GM18507 (cell line): ENCODE results near the gene EVA1A.

Source experiments
- DNase-seq: peaks from one replicate; pipeline ENCODE4 v3.0.0; 2011; ENCODE audit warnings: low read depth; ENCODE audit not compliant: insufficient read length; ENCODE audit errors: extremely low spot score
- FAIRE-seq: peaks from 2 replicates; lab custom pipeline; 2011; peaks lifted over from hg19 to GRCh38; lab: Jason Lieb, UNC

Gene EVA1A

DNA sequence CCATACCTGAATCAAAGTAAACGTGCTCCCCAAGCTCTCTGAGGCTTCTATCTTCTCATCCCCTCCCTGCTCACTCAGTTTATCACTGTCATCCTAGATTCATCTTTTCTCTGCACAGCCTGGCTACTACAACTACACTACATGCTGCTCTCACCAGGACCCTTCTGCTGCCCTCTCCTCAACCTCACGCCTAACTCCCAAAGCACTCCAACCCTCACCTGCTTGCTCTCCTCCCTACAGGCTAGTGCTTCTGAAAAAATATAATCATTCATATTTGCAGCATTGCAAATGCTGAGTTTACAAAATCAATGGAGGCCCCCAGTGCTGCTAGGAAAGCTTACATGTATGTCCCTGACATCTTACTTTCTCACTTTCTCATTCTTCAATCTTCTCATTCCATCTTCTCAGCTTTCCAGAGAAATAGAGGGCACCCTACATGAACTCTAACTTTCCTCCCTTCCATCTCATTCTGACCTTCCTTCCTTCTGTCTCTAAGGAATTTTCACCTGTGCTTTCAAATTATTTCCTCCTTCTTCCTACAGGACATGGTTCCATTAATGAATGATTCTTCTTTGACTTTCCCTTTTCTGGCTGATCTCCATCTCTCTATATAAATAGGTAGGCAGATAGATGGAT is 36.3 kb downstream of the EVA1A start:
- no peak for DNase-seq
- no peak for FAIRE-seq

DNA sequence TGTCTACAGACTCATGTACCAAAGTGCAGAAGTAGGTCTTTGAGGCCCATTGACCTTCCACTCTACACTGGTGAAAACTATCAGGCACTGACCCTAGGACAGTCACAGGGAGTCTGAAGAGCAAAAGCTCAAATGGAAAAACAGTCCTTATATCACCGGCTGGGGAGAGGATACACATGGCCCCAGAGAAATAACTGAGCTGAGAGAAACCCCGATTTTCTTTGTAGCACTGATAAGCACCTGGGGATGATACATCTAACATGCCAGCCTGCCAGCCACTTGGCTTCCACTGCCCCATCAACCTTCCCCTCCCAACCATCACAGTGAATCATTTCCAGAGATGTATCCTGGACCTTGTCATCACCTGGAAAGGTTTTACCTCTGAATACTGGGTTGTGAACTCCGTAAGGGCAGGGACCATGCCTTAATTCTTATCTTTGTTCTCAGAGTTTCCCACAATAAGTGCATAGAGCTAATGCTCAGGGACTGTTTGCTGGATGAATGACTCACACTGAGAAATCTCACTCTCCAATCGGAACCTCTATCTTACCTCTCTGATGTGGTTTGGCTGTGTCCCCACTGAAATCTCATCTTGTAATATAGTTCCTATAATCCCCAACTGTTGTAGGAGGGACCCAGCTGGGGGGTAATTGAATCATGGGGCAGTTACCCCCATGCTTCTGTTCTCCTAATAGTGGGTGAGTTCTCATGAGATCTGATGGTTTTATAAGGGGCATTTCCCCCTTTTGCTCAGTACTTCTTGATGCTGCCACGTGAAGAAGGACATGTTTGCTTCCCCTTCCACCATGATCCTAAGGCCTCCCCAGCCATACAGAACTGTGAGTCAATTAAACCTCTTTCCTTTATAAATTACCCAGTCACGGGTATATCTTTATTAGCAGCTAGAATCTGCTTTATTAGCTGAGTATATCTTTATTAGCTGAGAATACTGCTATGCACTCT is 37.1 kb downstream of the EVA1A start:
- DNase-seq (no peak), FAIRE-seq (no peak)

DNA sequence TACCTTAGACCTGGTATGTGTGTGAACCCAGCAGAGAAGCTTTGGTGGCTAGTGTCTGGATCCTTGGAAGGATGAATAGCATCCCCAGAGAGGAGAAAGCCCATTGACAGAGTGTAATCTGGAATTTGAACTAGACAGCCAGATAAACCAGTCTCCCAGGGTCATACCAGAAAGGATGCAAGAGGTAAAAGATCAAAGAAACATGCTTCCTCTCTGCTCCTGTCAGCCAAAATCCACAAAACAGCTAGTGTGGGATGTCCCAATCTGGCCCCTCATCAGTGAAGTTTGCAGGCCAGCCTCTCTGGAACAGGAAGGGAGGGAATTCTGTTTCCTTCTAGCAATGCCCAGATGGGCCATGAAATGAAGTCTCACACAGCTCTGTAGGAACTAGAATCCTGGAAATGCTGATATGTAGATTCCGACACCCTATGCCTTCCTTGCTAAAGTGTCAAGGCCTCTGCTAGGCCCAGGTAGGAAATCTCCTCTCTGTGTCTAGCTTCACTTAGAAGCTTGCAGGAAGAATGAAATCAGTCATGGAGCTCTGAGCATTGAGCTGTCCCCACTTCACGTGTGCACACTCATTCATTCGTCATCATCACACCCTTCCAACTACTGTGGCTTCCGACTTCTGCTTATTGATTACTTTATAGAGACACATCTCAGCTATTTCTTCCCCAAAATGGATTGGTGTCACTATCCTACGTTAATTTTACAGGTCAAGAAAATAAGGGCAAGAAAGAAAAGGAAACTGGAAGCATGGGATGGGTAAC is 38.0 kb downstream of the EVA1A start:
- DNase-seq (no peak), FAIRE-seq (no peak)

DNA sequence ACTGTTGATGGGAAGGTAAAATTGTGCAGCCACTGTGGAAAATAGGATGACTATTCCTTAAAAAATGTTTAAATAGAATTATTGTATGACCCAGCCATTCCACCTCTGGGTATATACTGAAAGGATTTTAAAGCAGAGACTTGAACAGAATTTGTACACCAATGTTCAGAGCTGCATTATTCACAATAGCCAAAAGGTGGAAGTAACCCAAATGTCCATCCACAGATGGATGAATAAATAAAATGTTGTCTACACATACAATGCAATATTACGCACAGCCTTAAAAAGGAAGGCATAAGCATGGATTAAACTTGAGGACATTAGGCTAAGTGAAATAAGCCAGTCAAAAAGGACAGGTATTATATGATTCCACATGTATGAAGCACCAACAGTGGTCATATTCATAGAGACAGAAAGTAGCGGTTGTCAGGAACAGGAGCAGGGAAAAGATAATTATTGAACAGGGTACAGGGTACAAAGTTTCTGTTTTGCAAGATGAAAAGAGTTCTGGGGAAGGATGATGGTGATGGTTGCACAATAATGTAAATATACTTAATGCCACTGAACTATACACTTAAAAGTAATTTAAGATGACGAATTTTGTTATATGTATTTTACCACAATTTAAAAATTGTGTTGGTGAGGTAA is 39.4 kb downstream of the EVA1A start:
- FAIRE-seq (no peak), DNase-seq (no peak)

GRCh38 chr2:75519843-75520242 is 40.9 kb downstream of the EVA1A start:
- DNase-seq = no peak
- FAIRE-seq = no peak

DNA sequence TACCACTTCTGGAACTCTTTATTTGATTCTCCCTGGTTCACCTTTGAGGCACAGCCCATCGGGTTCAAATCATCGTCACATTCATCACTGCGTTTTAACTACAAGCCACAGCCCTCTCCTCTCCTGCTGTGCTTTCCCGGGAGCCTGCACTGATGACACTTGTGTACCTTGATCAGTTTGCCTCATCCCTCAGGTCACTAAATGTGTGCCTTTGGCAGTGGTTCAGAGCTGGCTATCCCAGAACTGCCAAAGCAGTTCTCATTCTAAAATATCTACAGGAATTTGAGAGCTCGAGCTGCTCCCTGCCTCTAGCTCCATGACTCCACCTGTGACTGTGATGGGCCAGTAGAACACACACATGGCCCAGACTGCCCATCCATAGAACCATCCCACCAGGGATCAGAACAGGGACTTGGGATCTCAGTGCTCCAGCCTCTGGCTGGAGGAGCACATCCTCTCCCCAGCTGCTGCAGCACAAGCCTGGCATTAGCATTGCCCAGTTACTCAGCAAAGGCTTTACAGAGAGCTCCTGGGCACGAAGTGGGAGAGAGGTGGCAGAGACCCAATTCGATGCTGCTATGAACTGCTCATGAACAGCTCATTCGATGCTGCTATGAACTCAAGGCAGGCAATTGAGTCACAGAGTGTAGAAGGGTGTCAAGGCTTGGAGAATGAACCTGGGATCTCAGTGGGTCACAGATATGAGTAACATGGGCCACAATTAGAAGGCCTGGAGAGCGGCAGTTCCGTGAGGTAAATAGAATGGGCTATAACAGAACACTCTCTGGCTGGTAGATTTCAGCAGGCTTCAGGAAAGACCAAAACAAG is 41.9 kb downstream of the EVA1A start:
- FAIRE-seq (no peak), DNase-seq (no peak)

DNA sequence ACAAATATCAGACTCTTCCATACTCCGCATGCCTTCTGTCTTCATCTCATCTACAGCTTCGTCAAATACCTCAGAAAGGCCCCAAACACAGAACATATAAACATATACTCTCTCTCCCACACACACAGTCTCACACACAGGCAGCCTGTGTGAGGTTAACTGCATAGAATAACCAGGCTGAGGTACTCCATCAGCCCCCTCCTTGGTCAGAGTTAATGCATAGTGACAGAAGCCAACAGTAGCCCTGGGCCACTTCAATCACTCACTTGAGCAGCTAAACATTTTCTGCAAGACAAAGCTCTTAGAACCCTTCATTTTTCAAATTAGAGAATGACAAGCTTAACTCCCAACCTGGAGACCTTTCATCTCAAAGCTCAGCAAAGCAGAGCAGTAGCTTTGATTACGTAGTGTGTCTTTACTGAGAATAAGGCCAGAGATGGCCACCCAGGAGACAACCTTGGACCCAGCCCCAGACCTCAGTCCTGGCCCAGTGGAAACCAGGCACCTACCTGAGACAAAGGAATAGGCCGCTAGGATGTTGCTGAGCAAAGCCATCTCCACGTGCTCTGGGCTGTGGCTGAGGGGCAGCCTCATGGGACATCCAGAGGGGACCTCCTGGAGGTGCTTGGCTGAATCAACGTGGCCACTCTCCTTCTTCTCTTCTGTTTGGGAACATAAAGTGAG is 43.0 kb downstream of the EVA1A start:
- DNase-seq (no peak), FAIRE-seq (no peak)

- FAIRE-seq (no peak), DNase-seq (no peak)
Measured at GRCh38 chr2:75516378-75517360, 44.1 kb downstream of the EVA1A start.

DNA sequence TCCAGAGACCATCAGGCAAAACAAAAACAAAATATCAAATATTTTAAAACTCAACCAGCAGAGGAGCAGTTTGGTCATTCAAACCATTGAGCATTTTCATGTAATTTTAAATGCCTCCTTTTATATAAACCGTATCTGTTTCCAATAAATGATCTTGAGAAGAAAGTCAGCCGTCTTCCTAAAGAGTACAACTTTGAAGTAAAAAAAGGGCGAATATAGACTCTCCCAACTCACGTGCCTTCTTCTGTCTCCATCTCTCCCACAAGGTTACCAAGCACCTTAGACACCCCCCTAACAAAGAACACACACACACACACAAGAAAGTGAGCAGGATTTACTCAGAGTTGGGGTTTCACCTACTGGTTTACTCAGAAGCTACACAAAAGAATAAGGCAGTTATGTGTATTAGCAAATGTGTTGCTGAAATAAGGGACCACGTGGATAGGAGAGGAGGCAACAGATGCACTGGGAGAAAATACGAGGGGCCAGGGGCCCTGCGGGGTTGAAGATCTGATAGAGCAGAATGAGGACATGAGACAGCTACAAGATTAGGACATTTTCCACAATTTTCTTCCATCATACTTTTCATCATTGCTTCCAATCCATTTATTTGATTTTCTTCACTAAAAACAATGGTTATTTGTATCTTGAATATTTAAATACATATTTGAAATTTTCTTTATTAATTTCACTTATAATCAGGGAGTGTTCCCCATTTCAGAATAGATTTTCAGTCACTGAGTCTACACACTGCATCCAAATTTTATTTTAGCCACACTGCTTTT is 45.0 kb downstream of the EVA1A start:
- DNase-seq (no peak), FAIRE-seq (no peak)

GRCh38 chr2:75513616-75514170 is 47.0 kb downstream of the EVA1A start:
- DNase-seq = no peak
- FAIRE-seq = no peak

- no peak for FAIRE-seq
- no peak for DNase-seq
Measured at GRCh38 chr2:75512455-75513212, 48.1 kb downstream of the EVA1A start.

- FAIRE-seq = no peak
Measured at GRCh38 chr2:75506101-75506697, 54.5 kb downstream of the EVA1A start.

GRCh38 chr2:75505012-75505411 is 55.7 kb downstream of the EVA1A start:
- DNase-seq (no peak), FAIRE-seq (no peak)

More at GRCh38 chr2:75506101-75506697, 54.5 kb downstream of the EVA1A start:
- no peak for DNase-seq

- no peak for FAIRE-seq
- no peak for DNase-seq
Measured at GRCh38 chr2:75503048-75503607, 57.6 kb downstream of the EVA1A start.

DNA sequence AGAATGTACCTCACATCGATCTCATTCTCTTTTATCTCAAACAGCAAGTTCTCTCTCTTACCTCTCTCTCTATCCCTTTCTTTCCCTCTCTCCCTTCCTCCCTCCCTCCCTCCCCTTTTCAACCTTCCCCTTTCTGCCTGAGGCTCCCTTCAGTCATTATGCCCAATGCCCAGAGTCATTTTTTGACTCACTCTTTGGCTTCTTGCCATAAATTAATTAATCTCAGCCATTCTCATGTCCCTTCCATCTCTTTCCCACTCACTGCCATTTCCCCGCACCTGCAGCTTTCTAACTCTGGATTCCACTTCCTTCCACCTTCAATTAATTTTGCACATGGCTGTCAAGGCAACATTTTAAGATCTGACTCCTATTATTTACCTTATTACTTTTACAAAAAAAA is 60.1 kb downstream of the EVA1A start:
- no peak for DNase-seq
- FAIRE-seq = no peak
